Thyroid gland (tissue), 4 donors: ENCODE data around the gene EPB41L5. TPM values are rescaled to one million over a fixed set of nuclear protein-coding genes. Genes with fewer than 3 reads are reported as not detected.

ENCODE experiments used
- DNase-seq, 2 donors: peaks; one replicate each; pipeline ENCODE4 v3.0.0-alpha.2; 2019
- H3K27ac ChIP-seq, 3 donors: fragments of 200-600 bp; sonication (generic); 1 replicate in 2 of 3; 2 replicates in 1 of 3; pipeline ENCODE4 v1.5.1; 2016 to 2019; ENCODE audit warnings: mild to moderate bottlenecking in 1 of 3, moderate library complexity in 1 of 3
- H3K27me3 ChIP-seq: fragments of 200-600 bp; sonication (generic); one replicate; pipeline ENCODE4 v1.5.1; 2019
- H3K36me3 ChIP-seq, 2 donors: fragments of 200-600 bp; sonication (generic); one replicate each; pipeline ENCODE4 v1.5.1; 2016 to 2019
- H3K4me1 ChIP-seq, 2 donors: fragments of 200-600 bp; sonication (generic); one replicate each; pipeline ENCODE4 v1.5.1; 2017 to 2019
- H3K4me3 ChIP-seq, 3 donors: fragments of 200-600 bp; sonication (generic); replicated peaks in 1 of 3; 1 replicate in 2 of 3; 2 replicates in 1 of 3; pipeline ENCODE4 v1.5.1; 2016; ENCODE audit warnings: mild to moderate bottlenecking in 1 of 3
- H3K9me3 ChIP-seq: fragments of 200-600 bp; sonication (generic); one replicate; pipeline ENCODE4 v1.5.1; 2017
- POLR2A ChIP-seq, 2 donors: fragments of 450-650 bp; IDR thresholded peaks; one replicate each; pipeline ENCODE4 v1.6.1; 2017; ENCODE audit warnings: antibody characterized with exemption in 2 of 2, mild to moderate bottlenecking in 2 of 2, moderate library complexity in 1 of 2
- WGBS, 2 donors: methylation state at CpG; one replicate each; pipeline ENCODE4 v1.1.5; 2017; 5-methylcytosine and 5-hydroxymethylcytosine counted together
- intact Hi-C: fragments of 100-400 bp; cut with DNase I; formaldehyde crosslinking; loops from one replicate; pipeline ENCODE4 v1.15.1; 2023
- total RNA-seq, 4 donors: library from RNA; depleted of rRNA; stranded (reverse); fragments of >200 nt; gene quantifications; one replicate each; pipeline ENCODE4 v1.2.3, GENCODE V29; 2016
- TF ChIP-seq, protein P1 (sequence below), 6 experiments: fragments of 200-600 bp in 3 of 6; fragments of 450-650 bp in 3 of 6; sonication (generic) in 3 of 6; IDR thresholded peaks; one replicate each; pipeline ENCODE4 v1.5.1; 2016 to 2019; ENCODE audit warnings: antibody characterized with exemption in 6 of 6, mild to moderate bottlenecking in 2 of 6, inconsistent platforms in 1 of 6, moderate library complexity in 1 of 6

Gene EPB41L5
- total RNA-seq, 4 donors from 2014 or later = 82.2 to 126 (median 116) TPM

DNA sequence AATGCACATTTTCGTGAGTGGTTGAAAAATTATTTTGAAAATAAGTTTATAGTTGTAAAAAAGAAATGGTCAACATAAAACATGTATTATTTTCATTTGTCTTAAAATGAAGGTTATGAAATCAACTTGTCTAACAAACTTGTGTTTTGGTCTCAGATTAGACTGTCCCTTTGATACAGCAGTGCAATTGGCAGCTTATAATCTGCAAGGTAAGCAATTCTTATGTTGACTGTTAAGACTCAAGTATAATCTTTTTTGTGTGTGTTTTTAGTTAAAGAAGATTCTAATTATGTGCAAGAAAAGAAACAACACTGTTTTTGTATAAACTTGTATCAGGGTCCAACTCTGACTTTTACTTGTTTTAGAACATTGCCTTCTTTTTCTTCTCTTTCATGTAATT lies 62.7 kb downstream of the EPB41L5 start:
- Histone ChIP-seq H3K36me3 (peaks cover 0 to 3% of the 10 kb centered on the region in 2 donors), H3K4me1 (no peaks in the 10 kb centered on the region), H3K4me3 (no peak overlapping the region), H3K27ac (no peak overlapping the region), H3K27me3 (no peaks in the 10 kb centered on the region), H3K9me3 (no peaks in the 10 kb centered on the region)
- WGBS, 2 donors = 95 to 99% methylated on average over 1 of the region's 1 CpG
- intact Hi-C loops = no loop called here
- TF ChIP-seq POLR2A (IDR thresholded peaks at IDR 0.05) = no peak
- TF ChIP-seq, protein P1, sequence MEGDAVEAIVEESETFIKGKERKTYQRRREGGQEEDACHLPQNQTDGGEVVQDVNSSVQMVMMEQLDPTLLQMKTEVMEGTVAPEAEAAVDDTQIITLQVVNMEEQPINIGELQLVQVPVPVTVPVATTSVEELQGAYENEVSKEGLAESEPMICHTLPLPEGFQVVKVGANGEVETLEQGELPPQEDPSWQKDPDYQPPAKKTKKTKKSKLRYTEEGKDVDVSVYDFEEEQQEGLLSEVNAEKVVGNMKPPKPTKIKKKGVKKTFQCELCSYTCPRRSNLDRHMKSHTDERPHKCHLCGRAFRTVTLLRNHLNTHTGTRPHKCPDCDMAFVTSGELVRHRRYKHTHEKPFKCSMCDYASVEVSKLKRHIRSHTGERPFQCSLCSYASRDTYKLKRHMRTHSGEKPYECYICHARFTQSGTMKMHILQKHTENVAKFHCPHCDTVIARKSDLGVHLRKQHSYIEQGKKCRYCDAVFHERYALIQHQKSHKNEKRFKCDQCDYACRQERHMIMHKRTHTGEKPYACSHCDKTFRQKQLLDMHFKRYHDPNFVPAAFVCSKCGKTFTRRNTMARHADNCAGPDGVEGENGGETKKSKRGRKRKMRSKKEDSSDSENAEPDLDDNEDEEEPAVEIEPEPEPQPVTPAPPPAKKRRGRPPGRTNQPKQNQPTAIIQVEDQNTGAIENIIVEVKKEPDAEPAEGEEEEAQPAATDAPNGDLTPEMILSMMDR (IDR thresholded peaks at IDR 0.05) = no peak
- no peak for DNase-seq

DNA sequence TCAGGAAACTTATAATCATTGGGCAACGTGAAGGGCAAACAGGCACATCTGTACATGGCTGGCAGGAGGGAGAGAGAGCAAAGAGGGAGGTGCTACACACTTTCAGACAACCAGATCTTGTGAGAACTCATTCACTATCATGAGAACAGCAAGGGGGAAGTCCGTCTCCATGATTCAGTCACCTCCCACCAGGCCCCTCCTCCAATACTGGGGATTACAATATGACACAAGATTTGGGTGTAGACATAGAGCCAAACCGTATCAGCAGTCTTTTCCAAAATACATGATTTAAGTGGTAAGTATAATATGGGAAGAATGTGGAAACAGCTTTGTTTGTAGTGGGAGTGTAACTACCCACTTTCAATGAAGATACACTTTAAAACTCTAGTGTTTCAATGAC lies 65.0 kb downstream of the EPB41L5 start:
- no peaks in the 10 kb centered on the region for H3K4me1 ChIP-seq
- TF ChIP-seq, protein P1 (IDR thresholded peaks at IDR 0.05) = no peak
- TF ChIP-seq POLR2A (IDR thresholded peaks at IDR 0.05) = no peak
- WGBS, 2 donors = 86 to 88% methylated on average over 3 of the region's 3 CpGs
- DNase-seq = no peak
- no peaks in the 10 kb centered on the region for H3K9me3 ChIP-seq
- H3K27me3 ChIP-seq = no peaks in the 10 kb centered on the region
- peaks cover 0 to 3% of the 10 kb centered on the region in 2 donors for H3K36me3 ChIP-seq
- intact Hi-C loops = no loop called here
- H3K4me3 ChIP-seq = no peak overlapping the region
- H3K27ac ChIP-seq = no peak overlapping the region

DNA sequence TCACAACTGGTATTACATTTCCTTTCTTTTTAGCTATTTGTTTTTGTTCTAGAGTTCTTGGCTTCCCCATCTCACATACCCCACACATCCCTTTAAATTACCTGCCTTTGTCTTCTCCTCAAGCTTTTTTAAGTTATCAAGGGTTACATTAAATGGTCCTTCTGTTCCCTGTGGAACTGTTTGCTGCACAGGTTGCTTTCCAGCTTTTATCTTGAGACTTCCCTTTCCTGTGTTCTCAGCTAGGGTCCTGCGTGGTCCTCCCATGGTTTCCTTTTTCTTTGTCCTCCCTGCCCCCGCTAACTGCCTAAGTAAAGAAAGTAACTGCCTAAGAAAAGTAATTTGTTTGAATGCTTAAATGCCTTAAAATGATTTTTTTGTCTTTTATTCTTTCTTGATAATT lies 66.8 kb downstream of the EPB41L5 start:
- Histone ChIP-seq H3K4me3 (no peak overlapping the region), H3K27me3 (no peaks in the 10 kb centered on the region), H3K36me3 (peaks cover 0 to 3% of the 10 kb centered on the region in 2 donors), H3K9me3 (no peaks in the 10 kb centered on the region), H3K27ac (no peak overlapping the region), H3K4me1 (no peaks in the 10 kb centered on the region)
- 91 to 93% methylated on average over 2 of the region's 2 CpGs for WGBS, 2 donors
- DNase-seq = no peak
- TF ChIP-seq, protein P1 (IDR thresholded peaks at IDR 0.05) = no peak
- TF ChIP-seq POLR2A (IDR thresholded peaks at IDR 0.05) = no peak
- intact Hi-C loops = no loop called here

DNA sequence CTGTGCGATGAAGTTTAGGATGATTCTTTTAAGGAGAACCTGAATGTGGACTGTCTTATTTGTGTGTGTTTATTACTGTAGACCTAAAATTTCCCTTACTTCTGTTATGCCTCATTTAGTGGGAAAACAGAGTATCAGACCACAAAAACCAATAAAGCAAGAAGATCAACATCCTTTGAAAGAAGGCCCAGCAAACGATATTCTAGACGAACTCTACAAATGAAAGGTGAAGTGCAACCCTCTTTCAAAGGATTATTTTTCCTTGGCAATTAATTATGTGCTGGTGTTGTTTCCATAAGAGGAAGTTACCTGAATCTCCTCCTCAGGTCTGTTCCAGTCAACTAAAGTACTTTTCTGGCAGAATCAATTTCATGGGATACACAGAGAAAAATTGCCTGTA lies 78.6 kb downstream of the EPB41L5 start:
- intact Hi-C loops = no loop called here
- Histone ChIP-seq H3K9me3 (no peaks in the 10 kb centered on the region), H3K36me3 (no peaks in the 10 kb centered on the region), H3K4me1 (peaks cover 2 to 5% of the 10 kb centered on the region in 2 donors), H3K27me3 (no peaks in the 10 kb centered on the region), H3K27ac (no peak overlapping the region), H3K4me3 (no peak overlapping the region)
- 81 to 95% methylated on average over 3 of the region's 3 CpGs for WGBS, 2 donors
- no peak for DNase-seq
- TF ChIP-seq POLR2A (IDR thresholded peaks at IDR 0.05) = no peak
- TF ChIP-seq, protein P1 (IDR thresholded peaks at IDR 0.05) = no peak

DNA sequence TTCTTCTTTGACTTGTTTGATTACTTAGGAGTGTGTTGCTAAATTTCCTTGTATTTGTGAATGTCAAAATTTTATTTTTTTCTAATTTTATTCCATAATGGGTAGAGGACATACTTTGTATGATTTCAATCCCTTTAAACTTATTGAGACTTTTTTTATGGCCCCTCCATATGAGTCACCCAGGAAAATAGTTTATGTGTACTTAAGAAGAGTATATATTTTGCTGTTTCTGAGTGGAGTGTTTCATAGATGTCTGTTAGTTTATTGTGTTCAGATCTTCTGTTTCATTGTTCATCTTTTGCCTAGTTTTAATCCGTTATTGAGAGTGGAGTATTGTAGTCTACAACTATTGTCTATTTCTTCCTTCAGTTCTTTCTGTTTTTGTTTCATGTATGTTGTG lies 81.9 kb downstream of the EPB41L5 start:
- Histone ChIP-seq H3K4me1 (peaks cover 20 to 21% of the 10 kb centered on the region in 2 donors), H3K36me3 (no peaks in the 10 kb centered on the region), H3K27ac (peak overlapping the region in 1 of 3 donors; percentile 47), H3K9me3 (no peaks in the 10 kb centered on the region), H3K27me3 (no peaks in the 10 kb centered on the region), H3K4me3 (no peak overlapping the region)
- DNase-seq = no peak
- no peak for TF ChIP-seq POLR2A (IDR thresholded peaks at IDR 0.05)
- TF ChIP-seq, protein P1 (IDR thresholded peaks at IDR 0.05) = no peak
- intact Hi-C loops = no loop called here
- WGBS, 2 donors = 93 to 96% methylated on average over 1 of the region's 1 CpG
